ENCODE results near the gene KRTAP10-2.

GRCh38 chr21:44571844-44572782 is 20.8 kb upstream of the KRTAP10-2 start:
- TF ChIP-seq CTCF (conservative IDR thresholded peaks at IDR 0.05; ENCODE audit: low read length) (no peak), EZH2phosphoT487 (IDR thresholded peaks at IDR 0.05; ENCODE audit: borderline replicate concordance, low read depth, low read length) (no peak)
